Activated CD4-positive, alpha-beta T cell treated with anti-CD3 and anti-CD28 coated beads for 1 hour (primary cell): Measurements from ENCODE around the gene PTPRE.

ENCODE experiments used
- DNase-seq: peaks from one replicate; pipeline ENCODE4 v3.0.0-alpha.2; 2020

The PTPRE gene

DNA sequence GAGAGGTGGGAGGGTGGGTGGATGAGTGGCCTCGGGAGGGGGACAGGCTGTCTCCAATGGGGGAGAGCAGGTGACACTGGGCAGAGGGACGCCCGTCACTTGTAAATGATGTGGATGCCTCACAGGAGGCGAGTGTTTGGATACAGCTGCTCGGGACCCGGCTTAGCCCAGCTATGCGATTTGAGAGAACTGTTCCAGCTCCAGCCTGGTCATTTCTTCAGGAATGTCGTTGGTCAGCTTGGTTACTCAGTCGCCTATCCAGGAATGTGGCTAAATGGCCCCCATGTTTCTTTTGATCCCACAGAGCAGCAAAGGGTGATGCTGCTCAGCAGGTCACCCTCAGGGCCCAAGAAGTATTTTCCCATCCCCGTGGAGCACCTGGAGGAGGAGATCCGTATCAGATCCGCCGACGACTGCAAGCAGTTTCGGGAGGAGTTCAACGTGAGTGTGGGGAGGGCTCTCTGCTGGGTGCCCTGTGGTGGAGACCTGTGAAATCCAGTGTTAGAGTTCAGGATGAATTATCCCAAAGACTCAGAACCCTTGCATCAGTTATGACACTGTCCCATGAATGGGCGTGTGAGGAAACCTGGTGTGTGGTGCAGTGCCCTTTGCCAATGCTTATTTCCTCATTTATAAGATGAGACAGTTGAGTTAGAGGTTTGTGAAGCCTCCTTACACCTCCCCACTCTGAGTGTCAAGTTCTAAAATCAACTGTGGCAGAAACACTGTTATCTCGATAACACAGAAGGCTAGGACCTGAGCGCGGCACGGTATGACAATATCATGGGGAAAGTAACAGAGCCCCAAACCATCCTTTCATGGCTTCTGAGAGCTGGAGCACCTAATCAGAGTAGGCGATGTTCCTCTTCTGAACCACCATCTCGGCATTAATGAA lies 142.6 kb downstream of the PTPRE start:
- no peak for DNase-seq

DNA sequence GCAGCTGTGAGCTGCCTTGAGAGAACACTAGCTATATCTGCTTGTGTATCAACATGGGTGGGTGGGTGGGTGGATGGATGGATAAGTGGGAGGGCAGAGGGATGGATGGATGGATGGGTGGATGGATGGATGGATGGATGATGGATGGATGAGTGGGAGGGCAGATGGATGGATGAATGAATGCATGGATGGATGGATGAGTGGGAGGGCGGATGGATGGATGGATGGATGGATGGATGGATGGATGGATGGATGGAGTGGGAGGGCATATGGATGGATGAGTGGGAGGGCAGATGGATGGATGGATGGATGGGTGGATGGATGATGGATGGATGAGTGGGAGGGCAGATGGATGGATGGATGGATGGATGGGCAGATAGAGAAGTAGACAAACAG lies 143.2 kb downstream of the PTPRE start:
- DNase-seq: no peak

DNA sequence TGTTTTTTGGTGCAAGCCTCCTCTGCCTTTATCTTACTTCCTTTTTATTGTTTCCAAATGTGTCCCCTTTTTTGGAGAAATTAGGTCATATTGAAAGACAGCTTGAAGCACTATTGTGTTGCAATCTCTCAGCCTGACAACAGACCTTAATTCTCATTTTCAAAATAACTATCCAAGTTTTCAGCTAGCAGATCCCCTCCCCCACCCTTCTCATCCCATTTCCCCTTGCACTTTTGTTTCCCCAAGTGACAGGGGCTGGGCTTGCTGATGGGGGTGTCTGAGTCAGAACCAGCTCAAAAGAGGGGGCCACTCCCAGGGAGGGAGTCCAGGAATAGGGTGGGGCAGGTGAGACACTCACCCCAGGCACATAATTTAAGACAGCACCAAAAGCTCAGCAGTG lies 144.0 kb downstream of the PTPRE start:
- DNase-seq: no peak

DNA sequence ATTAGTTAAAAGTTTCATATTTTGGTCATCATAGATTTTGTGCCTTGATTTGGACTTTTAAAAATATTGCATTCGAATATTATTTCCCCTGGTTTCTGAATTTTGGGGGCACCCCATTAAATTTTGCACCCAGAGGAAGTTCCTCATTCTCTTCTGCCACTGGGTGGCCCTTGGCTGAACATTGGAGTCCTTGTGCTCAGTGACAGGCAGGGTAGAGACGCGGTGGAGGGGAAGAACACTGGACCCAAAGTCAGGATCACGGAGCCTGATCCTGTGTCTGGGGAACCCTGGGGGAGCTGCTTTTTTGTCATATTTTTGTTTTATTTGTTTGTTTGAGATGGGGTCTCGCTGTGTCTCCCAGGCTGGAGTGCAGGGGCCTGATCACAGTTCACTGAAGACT lies 144.6 kb downstream of the PTPRE start:
- DNase-seq: no peak

DNA sequence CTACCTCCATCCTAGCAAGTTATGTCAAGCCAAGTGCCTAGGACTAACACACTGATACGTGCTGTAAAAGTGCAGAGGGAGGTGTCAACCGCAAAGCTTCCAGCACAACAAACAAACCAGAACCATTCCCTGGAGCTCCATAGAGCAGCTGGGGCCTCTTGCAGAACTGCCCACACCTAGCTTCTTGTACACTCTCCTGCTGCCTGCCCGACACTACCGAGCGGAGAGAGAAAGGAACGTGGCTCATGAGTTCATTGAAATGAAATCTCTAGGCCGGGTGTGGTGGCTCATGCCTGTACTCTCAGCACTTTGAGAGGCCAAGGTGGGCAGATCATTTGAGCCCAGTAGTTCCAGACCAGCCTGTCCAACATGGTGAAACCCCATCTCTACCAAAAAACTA lies 145.8 kb downstream of the PTPRE start:
- DNase-seq: no peak

DNA sequence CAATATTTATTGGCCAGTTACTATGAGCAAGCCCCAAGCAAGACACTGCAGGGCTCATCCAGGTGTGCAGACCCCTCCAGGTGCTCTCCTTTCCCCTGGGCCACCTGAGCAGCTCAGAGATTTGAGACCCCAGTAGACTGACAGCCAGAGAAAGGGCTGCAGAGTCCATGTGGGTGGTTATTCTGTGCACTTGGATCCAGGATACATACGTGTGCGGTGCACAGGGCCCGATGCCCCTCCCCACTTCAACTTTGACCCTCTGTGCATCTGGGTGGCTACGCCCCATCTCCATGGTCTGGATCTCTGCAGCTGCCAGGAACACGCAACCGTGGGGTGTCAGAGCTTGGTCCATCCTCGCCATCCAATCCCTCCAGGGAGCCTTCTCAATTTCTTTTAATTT lies 146.5 kb downstream of the PTPRE start:
- no peak for DNase-seq

DNA sequence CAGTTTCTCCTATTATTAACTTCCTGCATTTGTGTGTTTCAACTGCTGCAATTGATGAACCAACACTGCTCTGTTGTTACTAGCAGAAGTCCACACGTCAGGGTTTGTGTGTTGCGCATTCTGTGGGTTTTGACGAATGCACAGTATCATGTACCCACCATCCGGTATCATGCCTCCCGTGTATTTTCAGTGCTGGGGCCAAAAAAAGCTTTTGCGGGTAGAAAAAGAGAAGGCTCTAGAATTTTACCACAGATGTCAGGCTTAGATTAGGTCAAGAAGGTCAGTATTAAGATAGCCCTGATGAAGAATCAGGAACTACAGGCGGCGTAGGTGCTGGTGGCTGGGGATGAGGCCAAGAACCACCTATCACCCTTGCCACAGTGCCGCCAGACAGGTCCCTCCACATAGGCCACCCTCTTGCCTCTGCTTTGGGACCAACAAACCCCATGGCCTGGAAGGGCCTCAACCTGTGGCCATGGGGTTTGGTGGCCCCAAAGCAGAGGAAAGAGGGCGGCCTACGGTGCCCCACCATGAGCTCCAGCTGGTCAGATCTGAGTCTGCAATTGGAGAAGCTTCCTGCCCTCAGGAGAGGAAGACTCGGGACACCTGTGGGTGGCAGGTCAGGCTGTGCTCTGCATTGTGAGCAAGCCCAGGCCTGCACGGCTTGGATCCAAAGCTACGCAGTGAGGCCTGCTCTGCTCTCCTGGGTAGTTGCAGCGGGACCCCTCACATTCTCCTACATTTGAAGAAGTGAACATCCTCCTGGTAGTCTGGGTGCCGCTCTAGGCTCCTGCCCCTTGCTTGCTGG lies 147.5 kb downstream of the PTPRE start:
- DNase-seq: no peak

DNA sequence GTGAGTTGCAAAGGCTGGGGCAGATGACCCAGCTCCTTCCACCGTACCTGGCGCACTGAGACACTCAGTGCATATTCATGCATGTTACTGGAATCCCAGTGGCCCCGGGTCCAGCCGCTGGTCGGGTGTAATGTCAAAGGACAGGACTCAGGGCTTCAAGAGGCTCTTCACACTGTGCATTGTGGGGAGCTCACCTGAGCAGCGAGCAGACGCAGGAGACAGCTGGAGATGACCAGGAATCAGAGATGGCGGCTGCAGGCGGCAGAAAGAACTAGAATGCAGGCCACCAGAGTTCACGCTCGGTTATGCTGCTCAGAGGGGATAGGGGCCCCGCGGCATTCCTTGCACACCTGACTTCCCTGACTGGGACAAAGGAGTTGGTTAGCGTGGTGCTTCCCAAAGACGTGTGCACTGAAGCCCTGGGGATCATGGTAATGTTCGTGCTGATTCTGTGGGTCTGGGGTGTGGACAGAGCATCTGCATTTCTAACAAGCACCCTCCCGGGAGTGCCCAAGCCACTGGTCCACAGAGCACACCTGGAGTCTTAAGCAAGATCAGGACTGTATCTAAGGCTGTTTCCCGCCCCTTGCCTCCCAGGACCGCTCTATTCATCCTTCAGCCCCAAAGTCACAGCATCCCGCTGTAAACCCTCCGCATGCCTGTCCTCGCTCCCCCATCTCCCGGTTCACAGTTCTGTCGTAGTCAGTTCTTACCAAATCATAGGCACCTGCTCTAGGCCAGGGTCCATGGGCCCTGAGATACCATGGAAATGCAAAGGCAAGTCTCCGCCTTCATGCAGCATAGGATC lies 148.4 kb downstream of the PTPRE start:
- no peak for DNase-seq

DNA sequence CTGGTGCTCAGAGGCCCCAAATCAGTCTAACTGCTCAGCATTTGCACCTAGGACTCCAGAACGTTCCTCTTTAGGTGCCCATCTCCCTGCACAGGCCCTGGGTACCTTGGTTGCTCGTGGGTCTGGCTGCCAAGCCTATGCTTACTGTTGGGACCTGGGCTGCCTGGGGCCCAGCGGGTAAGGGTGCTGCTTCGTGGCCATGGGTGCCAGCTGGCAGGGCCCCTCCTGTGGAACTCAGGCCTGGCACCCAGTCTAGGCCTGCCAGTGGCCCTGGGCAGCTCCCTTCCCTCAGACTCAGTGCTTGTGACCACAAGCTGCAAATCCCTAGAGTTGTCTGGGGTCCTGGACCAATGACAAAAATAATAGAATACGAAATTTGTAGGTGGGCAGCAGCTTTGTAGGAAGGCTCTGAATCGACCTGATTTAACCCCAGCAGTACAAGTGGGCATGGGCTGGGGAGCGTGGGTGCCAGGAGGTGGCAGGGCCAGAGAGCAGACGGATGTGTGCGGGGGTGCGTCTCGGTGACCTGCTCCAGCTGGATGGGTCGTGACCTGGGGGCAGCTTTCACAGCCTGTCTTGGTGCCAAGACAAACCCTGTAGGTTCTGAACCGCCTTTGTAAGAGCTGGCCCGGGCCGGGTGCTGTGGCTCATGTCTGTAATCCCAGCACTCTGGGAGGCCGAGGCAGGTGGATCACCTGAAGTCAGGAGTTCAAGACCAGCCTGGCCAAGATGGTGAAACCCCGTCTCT lies 149.6 kb downstream of the PTPRE start:
- no peak for DNase-seq

DNA sequence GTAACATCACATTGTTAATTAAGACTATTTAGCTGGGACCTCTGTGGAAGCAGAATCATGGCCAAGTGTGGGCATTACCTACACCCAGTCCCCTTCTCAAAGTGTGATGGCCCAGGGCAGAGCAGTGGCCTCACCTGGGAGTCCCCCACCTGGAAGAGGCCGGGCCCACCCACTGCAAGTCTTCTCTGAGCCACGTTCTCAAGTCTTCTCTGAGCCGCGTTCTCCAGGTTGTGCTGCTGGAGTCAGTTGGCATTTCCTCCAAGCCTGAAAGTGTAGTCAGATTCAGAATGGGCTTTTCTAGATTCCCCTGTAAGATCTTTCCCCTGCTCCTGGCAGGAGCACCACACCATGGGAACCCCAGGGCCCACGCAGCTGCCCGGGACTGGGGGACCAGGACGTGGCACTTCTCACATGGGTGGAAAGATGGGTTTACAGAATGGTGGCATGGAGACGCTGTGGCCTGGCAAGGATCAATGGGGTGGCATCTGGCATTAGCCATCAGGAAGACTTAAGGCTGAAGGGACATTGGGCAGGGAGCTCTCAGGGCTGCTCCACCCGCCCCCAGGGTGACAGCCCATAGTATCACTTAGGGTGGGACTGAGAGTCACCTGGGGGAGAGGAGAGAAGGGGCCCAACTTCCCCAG lies 151.3 kb downstream of the PTPRE start:
- DNase-seq: no peak

DNA sequence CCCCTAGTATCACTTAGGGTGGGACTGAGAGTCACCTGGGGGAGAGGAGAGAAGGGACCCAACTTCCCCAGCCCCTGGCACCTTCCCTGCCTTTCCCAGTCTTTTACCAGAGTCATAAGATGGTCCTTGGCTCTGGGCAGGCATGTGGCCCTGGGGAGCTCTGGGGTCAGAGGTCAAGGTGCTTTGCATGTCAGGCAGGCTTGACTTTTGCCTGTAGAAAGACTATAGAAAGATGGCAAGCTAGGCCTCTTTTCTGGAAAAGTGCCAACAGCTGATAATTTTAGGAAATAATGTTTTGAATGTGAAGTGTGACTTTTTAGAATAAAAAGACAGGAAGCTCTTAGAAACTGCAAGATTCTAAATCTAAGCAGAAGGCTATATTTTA lies 151.8 kb downstream of the PTPRE start:
- DNase-seq: no peak

DNA sequence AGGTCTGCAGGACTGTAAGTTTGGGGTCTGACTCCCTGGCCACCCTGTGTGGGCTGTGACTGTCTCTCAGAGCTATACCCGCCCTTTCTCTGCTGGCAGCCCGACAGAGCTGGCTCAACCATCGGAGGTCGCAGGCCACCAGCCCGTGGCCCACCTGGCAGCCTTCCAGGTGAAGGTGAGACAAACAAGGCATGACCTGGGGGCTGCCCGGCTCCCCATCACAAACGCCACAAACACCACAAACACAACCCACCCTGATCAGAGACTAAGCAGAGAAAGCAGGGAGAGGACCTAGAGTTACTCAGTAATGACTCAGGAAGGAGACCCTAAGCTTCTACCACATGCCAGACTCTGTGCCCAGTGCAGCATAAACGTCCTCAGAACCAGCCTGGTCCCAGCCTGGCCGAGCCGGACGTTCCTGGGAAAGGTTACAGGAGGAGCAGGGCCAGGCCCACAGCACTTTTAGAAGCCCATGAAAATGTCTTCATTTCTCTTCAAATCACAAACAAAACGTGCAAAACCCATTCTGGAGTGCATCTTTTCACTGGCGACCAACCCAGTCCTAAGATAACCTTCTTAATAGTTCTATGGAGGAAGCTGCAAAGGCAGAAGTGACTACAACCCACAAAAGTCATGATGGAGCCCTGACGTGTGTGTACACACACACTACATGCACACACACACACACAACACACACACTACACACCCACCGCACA lies 152.5 kb downstream of the PTPRE start:
- no peak for DNase-seq

DNA sequence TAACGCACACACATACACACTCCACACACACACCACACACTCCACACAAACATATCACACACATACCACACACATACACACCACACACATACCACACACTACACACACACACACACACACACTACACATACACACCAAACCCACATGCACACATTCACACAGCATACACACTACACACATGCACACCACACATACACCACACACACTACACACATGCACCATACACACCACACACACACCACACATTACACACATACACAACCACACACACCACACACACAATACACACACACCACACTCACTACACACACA lies 153.0 kb downstream of the PTPRE start:
- no peak for DNase-seq

DNA sequence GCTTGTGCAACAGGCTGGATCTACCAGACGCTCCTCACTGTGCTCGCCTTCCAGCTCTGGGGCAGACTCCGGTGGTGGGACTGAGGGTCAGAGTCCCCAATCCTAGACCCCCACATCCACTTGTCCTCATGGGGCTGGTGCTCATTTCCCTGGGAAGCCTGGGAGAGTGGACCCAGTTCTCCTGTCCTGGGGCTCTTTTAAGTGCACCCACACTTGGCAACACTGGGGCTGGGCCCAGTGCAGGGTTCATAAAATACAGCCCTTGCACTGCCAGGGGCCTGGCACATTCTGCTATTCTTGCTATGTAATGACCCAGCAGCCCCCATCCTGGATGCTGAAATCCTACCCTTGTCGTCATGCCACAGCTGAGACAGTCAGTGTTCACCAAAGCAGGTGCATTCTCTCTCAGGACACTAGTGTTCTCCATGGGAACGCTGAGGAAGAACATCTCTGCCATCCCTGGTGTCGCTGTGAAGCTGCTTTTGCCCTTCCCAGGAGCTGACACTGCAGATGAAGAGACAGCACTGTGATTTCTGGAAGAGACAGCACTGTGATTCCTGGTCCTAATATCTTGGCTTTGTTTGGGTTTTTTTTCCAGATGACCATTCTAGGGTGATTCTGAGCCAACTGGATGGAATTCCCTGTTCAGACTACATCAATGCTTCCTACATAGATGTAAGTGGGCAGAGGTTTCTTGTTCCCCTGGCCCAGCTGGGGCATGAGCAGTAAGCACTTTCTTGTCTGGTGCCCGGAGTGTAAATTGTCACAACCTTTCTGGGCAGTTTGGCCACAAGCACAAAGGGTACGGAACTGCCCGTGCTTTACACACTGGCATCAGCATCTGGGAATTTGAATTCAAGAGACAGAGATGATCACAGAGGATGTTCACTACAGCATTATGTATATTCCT lies 153.7 kb downstream of the PTPRE start:
- DNase-seq: no peak

DNA sequence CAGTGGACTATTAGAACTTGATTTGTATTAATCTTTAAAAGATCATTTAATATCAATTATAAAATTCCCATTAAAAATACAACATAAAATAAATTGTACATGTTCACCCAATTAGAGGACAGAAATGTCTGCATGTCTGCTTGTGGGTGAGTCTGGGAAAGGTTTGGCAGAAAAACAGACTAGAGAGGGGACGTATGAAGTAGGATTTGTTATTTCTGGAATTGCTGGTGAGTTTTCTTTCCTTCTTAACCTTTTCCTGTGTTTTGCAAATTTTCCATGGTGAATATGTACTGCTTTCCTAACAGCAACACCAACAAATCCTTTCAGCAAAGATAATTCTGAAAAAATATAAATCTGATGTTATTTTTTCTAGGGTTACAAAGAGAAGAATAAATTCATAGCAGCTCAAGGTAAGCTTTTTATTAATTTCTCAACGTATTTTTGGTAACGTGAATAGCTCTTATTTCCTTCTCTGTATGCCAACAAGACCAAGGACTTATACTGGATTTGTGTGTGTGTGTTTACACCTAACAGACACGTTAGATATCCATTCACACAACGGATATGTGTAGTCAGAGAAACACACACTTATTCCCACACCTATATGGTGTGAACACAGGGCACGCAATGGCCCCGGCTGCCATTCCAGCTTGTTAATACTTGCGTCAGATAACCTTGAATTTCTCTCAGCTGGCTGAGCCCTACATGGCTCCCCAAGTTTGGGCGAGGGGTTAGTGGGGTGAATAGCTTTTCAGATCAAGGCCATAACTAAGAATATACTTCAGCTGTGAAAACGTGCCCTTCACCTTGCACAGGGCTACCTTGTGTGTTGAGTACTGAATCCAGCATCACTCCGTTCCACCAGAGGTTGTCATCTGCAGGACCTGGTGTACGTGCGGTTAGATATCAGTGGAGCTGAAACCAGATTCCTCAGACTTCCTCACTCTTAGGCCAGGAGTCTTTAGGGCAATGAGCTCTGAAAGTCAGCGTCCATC lies 154.7 kb downstream of the PTPRE start:
- DNase-seq: no peak

DNA sequence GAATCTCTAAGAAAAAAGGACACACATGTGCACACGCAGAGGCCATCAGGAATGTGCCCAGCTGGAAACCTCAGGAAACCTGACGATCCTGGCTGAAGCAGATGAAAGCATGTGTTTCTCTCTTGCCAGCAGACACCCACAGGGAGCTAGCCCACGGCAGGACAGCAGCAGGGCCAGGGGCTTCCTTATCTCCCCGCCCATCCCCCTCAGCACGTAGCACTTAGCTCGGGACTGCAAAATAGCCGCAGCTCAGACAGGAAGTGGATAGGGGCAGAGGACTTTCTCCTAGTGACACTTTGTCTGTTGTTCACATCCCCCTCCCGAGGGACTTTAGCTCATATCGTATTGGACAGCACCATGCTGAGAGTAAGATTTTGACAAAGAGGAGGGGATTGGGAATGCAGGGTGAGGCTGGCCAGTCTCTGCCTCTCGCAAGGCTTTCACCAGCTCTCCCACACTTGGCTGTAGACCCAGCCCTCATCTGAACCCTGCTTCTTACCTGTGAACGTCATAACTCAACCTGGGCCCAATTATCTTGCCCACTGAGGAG lies 155.5 kb downstream of the PTPRE start:
- no peak for DNase-seq

DNA sequence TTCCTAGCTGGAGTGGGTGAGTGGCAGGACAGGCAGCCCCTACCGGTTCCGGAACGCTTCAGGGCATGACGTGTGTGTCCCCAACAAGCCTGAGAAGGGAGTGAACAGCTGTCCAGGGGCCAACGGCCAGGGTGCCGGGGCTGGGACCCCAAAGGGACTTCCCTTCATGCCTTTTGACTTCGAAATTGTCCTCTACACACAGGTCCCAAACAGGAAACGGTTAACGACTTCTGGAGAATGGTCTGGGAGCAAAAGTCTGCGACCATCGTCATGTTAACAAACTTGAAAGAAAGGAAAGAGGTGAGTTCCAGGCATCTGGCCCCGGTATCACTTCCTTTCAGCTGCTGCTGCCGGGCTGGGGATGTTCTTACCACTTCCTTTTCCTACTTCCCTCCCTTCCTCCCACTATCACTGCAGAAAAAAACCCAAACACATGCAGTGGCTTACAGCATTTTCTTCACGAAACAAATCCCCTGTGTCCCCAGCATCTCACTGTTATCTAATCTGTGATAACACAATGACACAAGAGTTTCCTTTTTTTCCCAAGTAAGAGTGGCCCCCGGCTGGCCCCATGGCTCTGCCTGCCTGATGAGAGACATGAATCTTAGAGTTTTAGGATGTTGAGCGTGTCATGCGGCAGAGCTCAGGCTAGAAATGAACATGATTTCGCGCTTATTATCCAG lies 156.1 kb downstream of the PTPRE start:
- DNase-seq: no peak

DNA sequence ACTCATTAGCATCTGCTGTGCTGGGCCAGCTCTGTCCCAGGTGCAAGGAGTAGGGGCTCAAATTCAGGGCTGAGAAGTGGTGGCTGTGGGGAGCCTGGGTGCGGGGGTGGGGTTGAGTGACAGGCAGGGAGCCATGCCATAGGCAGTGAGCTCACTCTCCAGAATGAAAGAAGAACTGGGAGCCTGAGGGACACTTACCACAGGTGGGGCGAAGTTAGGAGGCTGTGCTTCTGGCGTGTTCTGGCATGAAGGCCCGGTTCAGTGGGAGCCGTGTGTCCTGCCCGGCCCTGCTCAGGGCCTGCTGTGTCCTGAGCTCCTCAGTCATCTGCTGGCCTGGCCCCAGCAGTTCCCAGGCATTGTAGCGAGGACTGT lies 156.8 kb downstream of the PTPRE start:
- no peak for DNase-seq
